Measurements from ENCODE around the gene SAMD14.
A peak's percentile ranks its signal among the peaks of the same experiment; 100 is the strongest.

SAMD14 gene

DNA sequence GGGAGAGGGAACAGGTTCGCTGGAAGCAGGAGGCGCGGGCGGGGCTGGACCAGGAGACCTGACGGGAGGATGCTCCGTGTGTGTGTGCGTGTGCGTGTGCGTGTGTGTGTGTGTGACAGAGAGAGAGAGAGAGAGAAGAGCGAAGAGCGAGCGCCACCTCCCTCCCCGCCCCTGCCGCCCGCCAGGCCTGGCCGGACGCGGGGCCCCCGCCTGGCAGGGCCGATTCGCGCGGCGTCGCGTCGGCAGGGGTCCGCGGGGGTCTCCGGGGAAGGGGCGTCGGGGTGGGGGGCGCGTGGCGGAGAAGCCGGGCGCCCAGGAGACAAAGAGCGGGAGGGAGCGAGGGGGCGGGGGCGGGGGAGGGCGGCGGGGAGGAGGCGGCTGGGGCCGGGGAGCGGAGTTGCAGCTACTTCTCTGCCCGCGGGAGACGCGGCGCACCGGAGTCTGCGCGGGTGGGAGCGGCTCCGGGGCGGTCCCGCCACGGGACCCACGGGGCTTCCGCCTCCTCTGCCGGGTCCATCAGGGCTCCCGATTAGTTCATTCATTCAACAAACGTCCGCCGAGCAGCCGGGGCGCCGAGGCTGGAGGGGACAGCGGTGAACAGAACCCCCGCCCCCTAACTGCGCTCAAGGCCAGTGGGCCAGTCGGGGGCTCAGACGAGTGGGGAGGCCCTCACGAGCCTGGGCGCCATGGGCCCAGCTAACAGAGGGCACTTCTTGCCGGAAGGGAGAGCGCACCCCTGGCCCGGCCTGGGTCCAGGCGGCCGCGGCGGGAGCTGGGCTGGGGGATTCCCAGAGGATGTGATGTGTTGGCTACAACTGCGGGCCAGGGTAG is at the start of gene SAMD14:
Gene SAMD14, minus strand, starts transcription at position 433 of the 831 bp plus-strand sequence. CDS start 5,201 bp downstream, outside the sequence.
- Mint-ChIP-seq H3K27me3 (peaks cover 26% of the 10 kb centered on the region), H3K27ac (peak within 1 kb of the TSS; percentile 40), H3K9me3 (no peaks in the 10 kb centered on the region), H3K4me1 (ENCODE audit: low read depth) (peaks cover 22% of the 10 kb centered on the region), H3K36me3 (ENCODE audit: low read depth) (peaks cover 25% of the 10 kb centered on the region), H3K4me3 (peak within 1 kb of the TSS; percentile 61)
- peak; percentile 56 for DNase-seq

DNA sequence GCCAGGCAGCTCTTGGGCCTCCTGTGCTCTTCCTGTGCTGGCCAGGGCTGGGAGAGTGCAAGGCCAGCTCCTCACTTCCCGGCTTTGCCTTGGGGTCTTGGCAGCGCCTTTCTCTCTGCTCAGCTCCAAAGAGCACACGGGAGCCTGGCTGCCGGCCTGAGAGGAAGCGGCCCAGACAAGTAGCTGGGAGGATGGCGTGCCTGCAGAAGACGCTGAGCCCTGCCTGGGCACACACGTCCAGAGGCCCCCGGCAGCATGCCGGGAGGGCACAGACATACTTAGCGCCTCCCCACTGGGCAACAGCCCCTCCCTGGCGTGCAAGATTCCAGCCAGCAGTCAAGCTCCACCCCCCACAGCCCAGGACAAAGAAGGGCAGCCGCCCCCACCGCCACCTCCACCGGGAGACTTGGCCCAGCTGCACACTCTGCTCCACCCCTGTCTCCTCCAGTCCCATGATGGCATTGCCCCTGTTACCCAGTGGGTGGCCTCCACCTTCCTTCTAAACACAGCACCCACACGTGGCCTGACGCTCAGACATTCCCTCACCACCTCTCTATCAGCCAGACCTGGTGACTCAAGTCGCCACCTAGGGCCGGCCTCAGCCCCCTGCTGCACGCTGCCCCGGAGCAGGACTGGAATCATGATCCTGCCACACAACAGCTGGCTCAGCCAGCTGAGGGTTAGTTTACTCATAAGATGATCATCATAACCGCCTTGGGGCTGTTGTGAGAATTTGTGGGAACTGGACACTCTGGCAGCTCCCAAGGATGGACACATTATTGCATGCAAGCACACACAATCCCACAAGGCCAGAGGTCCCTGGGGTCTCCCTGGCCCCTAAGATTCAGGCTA is 48.2 kb upstream of the SAMD14 start:
- Mint-ChIP-seq H3K27me3 (no peaks in the 10 kb centered on the region), H3K4me3 (peak overlapping the region; percentile 3), H3K4me1 (ENCODE audit: low read depth) (peaks cover 15% of the 10 kb centered on the region)

DNA sequence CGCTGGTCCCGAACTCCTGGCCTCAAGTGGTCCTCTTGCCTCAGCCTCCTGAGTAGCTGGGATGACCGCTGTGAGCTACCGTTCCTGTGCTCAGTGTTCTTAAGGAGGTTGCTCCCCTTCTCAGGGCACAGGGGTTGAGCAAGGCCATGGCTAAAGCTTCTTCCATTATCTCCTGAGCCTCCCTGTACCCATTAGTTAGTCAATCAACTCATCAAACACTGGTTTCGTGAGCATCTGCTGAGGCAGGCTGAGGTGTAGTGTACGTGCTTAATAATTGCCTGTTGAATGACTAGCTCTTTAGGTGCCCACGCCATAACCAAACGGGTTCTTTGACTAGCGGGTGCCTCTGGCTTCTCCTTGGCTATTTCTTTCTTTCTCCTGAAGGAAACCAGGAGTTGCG is 47.5 kb upstream of the SAMD14 start:
- Mint-ChIP-seq H3K27ac (no peak overlapping the region), H3K4me3 (no peak overlapping the region), H3K4me1 (ENCODE audit: low read depth) (peaks cover 12% of the 10 kb centered on the region), H3K9me3 (no peaks in the 10 kb centered on the region), H3K36me3 (ENCODE audit: low read depth) (no peaks in the 10 kb centered on the region), H3K27me3 (no peaks in the 10 kb centered on the region)
- no peak for DNase-seq

More for the DNA sequence above, 48.2 kb upstream of the SAMD14 start:
- Mint-ChIP-seq H3K27ac (peak overlapping the region; percentile 69), H3K36me3 (ENCODE audit: low read depth) (no peaks in the 10 kb centered on the region), H3K9me3 (no peaks in the 10 kb centered on the region)
- DNase-seq, result peak; percentile 64

DNA sequence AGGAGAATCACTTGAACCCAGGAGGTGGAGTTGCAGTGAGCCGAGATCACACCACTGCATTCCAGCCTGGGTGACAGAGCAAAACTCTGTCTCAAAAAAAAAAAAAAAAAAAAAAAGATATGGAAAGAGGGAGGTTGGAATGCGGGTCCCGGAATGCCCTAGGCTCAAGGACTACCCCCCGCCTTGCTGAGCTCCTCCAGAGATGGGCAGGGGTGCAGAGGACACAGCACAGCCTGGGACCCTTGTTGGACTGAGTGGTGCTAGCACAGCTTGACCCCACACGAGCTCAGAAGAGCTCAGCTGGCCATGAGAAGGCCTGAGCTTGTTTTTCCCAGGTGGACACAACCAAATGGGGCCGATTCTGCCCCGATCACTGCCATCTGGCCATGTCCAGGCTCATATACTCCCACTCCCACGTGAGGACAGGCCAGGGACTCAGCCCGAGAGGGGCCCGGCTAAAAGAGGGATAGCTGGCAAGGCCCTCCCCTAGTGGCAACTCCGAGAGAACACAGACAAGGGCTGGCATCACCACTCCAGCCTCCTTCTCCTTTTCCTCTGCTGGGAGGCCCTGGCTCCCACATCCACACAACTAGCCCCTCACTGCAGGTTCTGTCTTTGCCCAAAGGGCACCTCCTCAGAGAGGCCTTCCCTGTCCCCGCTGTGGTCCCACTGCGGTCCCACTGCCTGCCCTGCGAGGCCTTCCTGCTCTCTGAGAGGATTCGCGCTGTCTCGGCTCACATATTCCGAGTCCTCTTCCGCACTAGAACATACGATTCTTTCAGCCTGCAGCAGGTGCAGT is 46.8 kb upstream of the SAMD14 start:
- no peaks in the 10 kb centered on the region for H3K27me3 Mint-ChIP-seq
- no peaks in the 10 kb centered on the region for H3K36me3 Mint-ChIP-seq (ENCODE audit: low read depth)
- DNase-seq, result no peak
- H3K9me3 Mint-ChIP-seq, result no peaks in the 10 kb centered on the region
- H3K4me1 Mint-ChIP-seq (ENCODE audit: low read depth), result peaks cover 12% of the 10 kb centered on the region
- H3K27ac Mint-ChIP-seq, result no peak overlapping the region
- H3K4me3 Mint-ChIP-seq, result no peak overlapping the region

DNA sequence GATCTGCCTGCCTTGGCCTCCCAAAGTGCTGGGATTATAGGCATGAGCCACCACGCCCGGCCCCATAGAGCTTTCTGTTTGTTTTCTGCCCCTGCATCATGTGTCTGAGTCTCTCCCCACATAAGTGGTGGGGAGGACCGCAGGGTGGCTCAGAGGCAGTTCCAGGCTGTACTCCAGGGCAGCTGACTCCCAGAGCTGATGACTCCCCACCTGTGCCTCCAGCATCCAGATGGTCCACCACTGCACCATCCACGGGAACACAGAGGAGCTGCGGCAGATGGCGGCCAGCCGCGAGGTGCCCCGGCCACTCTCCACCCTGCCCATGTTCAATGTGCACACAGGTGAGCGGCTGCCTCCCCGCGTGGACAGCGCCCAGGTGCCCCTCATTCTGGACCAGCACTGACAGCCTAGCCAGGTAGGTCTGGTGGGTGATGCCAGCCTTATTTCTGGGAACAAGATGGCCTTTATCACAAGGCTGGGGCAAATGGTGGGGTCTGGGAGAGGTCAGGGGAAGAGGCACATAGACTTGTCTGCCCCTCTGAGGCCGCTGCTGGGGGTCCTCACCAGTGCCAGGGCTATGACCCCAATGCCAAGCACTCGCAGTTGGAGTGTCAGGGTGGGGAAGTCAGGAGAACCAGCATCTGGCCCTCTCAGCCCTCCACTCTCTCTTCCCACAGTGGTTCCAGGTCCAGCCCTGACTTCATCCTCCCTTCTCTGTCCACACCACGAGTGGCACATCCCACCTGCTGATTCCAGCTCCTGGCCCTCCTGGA is 45.3 kb upstream of the SAMD14 start:
- no peak for DNase-seq
- Mint-ChIP-seq H3K27ac (no peak overlapping the region), H3K9me3 (no peaks in the 10 kb centered on the region), H3K4me3 (no peak overlapping the region), H3K36me3 (ENCODE audit: low read depth) (no peaks in the 10 kb centered on the region), H3K4me1 (ENCODE audit: low read depth) (peaks cover 14% of the 10 kb centered on the region), H3K27me3 (no peaks in the 10 kb centered on the region)

DNA sequence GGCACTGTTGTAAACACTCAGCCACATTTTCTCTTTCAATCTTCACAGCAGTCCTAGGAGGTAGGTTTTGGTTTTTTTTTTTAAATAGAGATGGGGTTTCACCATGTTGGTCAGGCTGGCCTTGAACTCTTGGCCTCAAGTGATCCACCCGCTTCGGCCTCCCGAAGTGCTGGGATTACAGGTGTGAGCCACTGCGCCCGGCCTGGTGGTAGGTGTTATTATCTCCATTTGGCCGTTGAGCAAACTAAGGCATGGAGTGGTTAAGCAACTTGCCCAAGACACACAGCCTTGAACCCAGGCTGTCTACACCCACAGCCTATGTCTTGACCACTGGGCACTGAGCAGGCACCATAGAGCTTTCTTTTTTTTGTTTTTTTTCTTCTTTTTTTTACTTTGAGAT is 44.5 kb upstream of the SAMD14 start:
- Mint-ChIP-seq H3K9me3 (no peaks in the 10 kb centered on the region), H3K27ac (no peak overlapping the region), H3K4me3 (no peak overlapping the region), H3K36me3 (ENCODE audit: low read depth) (no peaks in the 10 kb centered on the region), H3K4me1 (ENCODE audit: low read depth) (peaks cover 15% of the 10 kb centered on the region), H3K27me3 (no peaks in the 10 kb centered on the region)
- DNase-seq, result no peak

DNA sequence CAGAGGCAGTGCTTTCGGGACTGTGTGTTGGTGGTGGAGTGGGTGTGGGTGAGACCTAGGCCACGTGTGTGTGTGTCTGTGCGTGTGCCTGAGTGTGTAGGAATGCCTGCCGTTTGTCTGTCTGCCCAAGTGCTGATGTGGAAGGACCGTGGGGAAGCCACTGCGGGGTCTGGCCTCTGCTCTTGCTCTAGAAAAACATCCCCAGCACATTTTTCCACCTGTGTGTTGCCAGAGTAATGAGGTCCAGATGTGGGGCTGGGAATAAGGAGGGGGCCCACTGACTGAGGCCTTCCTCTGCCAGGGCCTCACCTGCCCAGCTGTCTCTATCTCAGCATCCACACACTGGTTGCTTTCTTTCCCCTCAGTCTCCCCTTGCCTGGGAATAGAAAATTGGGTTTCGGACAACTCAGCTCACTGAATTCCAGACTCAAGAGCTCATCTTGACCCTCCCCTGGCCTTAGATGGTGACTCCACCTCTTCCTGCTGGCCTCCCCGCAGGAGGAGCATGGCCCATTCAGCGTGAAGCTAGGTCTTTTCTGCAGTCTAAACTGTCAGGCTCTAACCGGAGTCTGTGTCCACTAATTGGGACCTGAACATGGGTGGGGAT is 43.5 kb upstream of the SAMD14 start:
- no peaks in the 10 kb centered on the region for H3K27me3 Mint-ChIP-seq
- H3K4me3 Mint-ChIP-seq, result no peak overlapping the region
- peaks cover 20% of the 10 kb centered on the region for H3K4me1 Mint-ChIP-seq (ENCODE audit: low read depth)
- no peaks in the 10 kb centered on the region for H3K9me3 Mint-ChIP-seq
- H3K36me3 Mint-ChIP-seq (ENCODE audit: low read depth), result no peaks in the 10 kb centered on the region
- no peak for DNase-seq
- H3K27ac Mint-ChIP-seq, result no peak overlapping the region

DNA sequence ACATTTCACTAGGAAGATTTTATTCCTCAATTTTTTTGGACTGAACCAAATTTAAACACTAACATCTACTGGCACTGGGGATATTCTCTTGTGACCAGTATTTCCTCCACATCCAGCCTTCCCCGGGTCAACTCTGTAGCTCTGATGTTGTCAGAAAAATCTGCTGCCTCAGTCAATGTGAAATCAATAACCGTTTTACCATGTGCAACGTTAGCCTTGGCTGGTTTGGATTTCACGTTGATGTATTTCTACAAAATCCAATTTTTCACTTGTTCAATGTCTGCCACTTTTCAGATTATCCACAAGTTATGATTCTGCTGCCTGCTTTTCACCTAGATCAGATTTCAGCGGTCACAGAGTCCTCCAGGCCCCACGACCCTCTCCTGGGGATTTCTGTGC is 43.0 kb upstream of the SAMD14 start:
- no peaks in the 10 kb centered on the region for H3K36me3 Mint-ChIP-seq (ENCODE audit: low read depth)
- no peak overlapping the region for H3K4me3 Mint-ChIP-seq
- no peak overlapping the region for H3K27ac Mint-ChIP-seq
- DNase-seq, result no peak
- H3K4me1 Mint-ChIP-seq (ENCODE audit: low read depth), result peaks cover 16% of the 10 kb centered on the region
- no peaks in the 10 kb centered on the region for H3K27me3 Mint-ChIP-seq
- no peaks in the 10 kb centered on the region for H3K9me3 Mint-ChIP-seq

DNA sequence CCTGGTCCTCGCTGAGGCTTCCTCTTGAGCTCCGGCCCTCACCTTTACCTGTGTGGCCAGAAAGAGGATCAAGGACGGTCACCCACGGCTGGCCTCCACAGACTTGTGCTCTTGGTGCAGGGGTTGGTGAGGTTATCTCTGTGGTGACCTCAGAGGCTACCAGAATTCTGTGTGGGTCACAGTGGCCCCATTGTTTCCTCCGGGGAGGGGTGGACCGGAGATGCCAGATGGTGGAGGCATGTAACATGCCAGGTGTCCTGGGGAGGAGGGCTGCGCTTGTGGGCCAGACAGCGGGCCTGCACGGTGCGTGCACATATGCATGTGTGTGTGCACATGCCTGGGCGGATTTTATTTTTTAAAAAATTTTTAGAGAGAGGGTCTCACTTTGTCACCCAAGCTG is 42.2 kb upstream of the SAMD14 start:
- Mint-ChIP-seq H3K9me3 (no peaks in the 10 kb centered on the region), H3K36me3 (ENCODE audit: low read depth) (no peaks in the 10 kb centered on the region), H3K4me3 (no peak overlapping the region), H3K27me3 (no peaks in the 10 kb centered on the region), H3K27ac (no peak overlapping the region), H3K4me1 (ENCODE audit: low read depth) (peaks cover 13% of the 10 kb centered on the region)
- no peak for DNase-seq

DNA sequence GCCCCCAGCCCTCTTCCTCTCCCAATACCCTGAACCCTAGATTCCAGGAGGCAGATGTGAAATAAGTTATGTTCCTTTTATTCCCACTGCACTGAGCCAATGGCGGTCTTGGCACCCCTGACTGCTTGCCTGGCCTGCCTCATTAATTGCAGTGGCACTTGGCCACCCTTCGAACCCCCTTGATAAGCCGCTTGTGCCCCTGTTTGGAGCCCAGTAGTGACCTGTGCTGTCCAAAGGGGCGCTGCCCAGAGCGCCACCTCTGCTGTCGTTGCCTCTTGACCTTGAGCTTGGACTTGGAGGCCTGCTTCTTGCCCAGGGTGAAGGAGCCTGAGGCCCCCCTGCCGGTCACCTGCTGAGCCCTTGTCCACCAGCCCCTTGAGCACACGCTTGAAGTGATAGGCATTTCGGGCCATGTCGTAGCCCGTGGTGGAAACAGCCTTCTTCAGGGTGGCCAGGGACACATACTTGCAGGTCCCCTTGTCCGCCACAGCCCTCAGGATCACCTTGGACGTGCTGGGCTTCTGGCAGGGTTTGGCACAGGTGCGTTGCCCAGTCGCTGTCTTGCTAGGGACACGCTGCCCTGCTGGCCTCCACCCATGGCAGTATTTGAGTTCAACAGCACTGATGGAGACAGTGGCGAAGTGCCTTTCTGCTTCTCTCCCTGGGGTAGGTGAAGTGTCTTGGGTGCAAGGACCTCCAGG is 41.6 kb upstream of the SAMD14 start:
- DNase-seq, result no peak
- peaks cover 13% of the 10 kb centered on the region for H3K4me1 Mint-ChIP-seq (ENCODE audit: low read depth)
- H3K27me3 Mint-ChIP-seq, result no peaks in the 10 kb centered on the region
- no peak overlapping the region for H3K4me3 Mint-ChIP-seq
- H3K27ac Mint-ChIP-seq, result no peak overlapping the region
- no peaks in the 10 kb centered on the region for H3K9me3 Mint-ChIP-seq
- no peaks in the 10 kb centered on the region for H3K36me3 Mint-ChIP-seq (ENCODE audit: low read depth)

DNA sequence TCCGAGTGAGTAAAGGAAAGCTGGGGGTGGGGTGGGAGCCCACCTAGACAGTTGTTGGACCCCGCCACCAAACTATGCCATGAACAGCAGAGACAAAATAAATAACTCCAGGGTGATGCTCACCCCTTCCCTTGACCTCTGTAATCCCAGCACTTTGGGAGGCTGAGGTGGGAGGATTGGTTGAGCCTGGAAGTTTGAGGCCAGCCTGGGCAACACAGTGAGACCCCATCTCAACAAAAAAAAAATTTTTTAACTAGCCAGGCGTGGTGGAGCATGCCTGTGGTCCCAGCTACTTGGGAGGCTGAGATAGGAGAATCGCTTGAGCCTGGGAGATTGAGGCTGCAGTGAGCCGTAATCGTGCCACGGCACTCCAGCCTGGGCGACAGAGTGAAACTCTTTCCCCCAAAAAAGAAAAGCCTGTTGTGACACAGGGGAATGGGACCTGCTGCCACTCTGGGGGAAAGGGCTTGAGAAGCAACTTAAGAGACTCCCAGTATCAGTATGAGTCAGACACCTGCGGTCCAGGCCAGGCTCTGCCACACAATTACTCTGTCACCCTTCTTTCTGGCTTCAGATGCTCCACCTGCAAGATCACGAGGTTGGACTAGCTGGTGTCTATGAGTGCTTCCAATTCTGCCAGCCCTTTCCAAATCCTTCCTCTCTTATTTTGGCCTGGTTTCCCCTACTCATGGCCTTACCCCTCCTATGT is 40.9 kb upstream of the SAMD14 start:
- Mint-ChIP-seq H3K4me3 (no peak overlapping the region), H3K27ac (no peak overlapping the region), H3K27me3 (no peaks in the 10 kb centered on the region), H3K9me3 (no peaks in the 10 kb centered on the region), H3K36me3 (ENCODE audit: low read depth) (no peaks in the 10 kb centered on the region), H3K4me1 (ENCODE audit: low read depth) (peaks cover 13% of the 10 kb centered on the region)
- no peak for DNase-seq

DNA sequence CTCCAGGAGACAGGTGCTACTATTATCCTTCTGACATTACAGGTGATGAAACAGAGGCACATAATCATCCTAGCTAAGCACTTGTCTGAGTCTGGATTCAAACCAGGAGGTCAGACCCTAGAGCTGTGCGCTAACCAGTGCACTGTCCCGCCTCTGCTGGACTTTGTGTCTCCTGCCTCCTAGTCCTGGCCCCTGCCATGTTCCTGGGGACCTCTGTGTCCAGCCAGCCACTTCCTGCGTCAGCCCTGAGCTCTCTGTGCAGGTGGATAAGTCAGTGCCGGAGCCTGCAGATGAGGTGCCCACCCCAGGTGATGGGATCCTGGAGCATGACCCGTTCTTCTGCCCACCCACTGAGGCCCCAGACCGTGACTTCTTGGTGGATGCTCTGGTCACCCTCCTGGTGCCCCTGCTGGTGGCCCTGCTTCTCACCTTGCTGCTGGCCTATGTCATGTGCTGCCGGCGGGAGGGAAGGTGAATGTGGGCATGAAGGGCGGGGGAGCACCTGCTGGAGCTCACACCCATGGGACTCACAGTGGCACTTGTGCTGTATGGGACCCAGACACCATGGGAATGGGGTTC is 40.0 kb upstream of the SAMD14 start:
- H3K4me3 Mint-ChIP-seq, result no peak overlapping the region
- H3K27ac Mint-ChIP-seq, result no peak overlapping the region
- H3K4me1 Mint-ChIP-seq (ENCODE audit: low read depth), result peaks cover 13% of the 10 kb centered on the region
- no peak for DNase-seq
- no peaks in the 10 kb centered on the region for H3K9me3 Mint-ChIP-seq
- no peaks in the 10 kb centered on the region for H3K27me3 Mint-ChIP-seq
- no peaks in the 10 kb centered on the region for H3K36me3 Mint-ChIP-seq (ENCODE audit: low read depth)
